Epidermal melanocyte (primary cell): ENCODE results near the gene AREL1.
A peak's percentile ranks its signal among the peaks of the same experiment; 100 is the strongest.

Experiments
- DNase-seq: peaks from one replicate; pipeline ENCODE4 v3.0.0; 2011; ENCODE audit warnings: low spot score; ENCODE audit not compliant: insufficient read length

Gene AREL1

DNA sequence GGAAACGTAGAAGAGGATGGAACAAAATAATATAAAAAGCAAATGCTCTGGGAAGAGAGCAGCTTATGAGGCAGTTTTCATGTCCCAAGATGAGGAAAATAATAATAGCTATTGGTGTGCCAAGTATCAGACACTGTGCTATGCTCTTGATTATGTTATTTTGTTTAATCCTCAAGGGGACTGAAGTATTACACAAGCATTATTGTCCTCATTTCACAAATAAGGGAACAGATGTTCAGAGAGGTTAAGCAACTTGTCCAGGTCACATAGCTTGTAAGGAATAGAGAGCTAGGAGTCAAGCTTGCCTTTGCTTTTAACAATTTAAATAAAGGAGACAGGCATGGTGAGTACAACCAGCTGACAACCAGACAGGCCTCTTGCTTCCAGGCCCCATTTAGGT is 73.9 kb downstream of the AREL1 start:
- no peak for DNase-seq

DNA sequence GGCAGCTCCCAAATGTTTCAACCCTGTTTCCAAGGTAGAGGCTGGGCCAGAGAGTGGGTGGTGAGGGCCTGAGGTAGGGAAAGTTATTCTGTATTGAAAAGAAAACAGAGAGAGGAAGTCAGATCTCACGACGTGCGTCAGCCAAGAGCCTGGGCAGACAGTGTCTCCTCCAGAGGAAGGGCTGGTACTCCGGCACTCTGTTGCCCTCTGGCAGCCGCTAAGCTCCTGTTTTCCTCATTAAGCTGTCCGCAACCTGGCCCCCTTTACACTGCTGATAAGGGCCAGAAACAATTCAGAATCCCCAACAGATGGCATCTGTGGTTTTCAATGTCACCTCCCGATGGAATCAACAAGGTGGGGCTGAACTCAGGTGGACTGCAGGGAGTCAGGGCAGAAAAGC is 74.8 kb downstream of the AREL1 start:
- no peak for DNase-seq

DNA sequence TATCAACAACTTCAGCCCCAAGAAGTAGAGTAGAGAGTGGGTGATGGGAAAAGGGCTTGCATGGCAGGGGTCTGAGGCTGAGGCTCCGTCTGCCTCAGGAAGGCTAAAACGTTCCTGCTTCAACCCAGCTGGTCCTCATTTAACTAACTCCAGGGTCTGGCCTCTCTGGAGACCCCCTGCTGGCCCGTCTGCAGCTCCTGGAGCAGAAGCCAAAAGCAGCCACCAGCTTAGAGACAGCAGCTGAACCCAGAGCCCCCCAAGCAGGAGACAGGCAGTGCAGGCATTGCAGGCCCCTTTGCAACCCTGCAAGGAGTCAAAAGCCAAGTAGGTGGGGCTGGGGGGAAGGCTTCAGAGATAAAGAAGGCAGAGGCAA is 75.7 kb downstream of the AREL1 start:
- no peak for DNase-seq

DNA sequence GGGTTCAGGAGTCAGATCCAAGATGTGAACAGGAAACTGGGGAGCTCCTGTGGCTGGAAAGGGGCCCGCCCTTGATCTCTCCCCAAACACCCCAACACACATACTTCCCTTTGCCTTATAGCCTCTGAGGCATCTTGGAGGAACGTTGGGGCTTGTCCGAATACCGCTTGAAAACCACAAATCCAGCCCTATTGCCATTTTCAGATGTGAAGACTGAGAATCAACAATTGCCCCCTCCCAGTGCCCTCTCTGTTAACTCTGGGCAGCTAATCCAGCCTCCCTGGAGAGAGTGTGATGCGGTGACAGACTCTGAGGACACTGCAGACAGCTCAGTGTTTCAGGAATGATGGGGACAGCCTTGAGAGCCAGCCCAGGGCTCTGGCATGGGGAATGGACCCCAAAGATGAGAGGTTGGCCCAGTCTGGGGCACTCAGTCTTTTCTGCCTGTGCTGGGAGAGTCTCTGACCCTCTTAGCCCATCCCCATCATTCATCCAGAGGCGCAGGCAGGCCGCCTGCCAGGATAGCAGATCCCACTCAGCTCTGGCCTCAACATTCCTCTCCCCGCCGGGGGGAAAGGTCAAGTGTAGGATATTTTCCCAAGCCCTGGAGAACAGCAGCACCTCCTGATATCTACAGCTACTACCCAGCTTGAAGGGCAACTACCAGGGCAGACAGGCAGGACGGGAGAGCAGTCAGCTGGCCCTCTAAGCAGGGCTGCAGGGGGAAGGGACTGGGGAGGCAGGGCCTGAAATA is 76.3 kb downstream of the AREL1 start:
- DNase-seq, result no peak

DNA sequence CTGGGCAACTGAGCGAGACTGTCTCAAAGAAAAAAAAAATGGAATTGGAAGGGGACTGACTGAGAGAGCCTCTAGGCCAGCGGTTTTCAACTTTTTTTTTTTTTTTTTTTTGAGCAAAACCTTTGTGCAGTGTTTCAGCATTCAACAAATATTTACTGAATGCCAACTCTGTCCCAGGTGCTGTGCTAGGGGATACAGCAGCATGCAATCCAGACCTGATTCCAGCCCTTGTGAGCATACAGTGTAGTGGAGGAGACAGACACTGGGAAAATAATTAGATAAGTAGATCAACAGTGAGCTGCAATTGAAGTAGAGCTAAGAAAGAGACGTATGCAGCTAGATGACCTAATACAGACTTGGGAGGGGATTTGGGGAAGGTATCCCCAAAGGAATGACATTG is 77.0 kb downstream of the AREL1 start:
- DNase-seq, result no peak

DNA sequence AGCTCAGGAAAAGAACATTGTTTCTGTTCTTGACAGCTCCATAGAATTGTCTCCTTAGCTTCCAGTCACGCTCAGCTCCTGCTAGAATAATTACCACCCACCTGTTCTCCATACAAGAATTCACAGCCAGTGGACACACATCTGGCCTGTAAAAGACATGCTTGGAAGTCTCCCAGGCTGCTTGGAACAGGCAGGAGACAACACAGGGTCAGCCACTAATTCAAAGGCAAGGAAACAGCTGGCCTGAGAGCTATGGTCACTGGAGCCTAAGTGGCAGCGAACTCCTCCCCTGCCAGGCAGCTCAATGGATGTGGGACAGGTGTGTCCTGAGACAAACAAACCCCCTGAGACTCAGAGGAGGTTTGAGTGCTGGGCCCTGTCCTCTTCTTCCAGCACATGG is 77.9 kb downstream of the AREL1 start:
- DNase-seq, result no peak

DNA sequence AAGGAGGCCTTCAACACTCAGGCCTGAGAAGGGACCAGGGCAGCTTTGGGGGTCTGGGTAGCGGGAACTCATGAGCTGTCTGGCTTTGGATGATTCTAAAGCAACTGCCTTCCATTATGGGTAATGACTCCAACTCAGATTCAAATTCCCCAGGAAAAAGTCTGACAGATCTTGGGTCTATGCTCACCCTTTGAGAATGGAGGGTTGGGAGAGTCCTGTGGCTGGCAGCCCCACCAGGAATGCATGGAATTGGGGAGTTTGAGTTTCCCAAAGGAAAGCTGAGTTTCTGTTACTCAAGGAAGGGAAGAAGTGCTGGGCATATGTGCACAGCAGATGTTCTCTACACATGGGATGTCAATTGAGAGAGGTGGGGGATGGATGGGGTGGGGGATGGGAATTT is 78.4 kb downstream of the AREL1 start:
- DNase-seq, result no peak

DNA sequence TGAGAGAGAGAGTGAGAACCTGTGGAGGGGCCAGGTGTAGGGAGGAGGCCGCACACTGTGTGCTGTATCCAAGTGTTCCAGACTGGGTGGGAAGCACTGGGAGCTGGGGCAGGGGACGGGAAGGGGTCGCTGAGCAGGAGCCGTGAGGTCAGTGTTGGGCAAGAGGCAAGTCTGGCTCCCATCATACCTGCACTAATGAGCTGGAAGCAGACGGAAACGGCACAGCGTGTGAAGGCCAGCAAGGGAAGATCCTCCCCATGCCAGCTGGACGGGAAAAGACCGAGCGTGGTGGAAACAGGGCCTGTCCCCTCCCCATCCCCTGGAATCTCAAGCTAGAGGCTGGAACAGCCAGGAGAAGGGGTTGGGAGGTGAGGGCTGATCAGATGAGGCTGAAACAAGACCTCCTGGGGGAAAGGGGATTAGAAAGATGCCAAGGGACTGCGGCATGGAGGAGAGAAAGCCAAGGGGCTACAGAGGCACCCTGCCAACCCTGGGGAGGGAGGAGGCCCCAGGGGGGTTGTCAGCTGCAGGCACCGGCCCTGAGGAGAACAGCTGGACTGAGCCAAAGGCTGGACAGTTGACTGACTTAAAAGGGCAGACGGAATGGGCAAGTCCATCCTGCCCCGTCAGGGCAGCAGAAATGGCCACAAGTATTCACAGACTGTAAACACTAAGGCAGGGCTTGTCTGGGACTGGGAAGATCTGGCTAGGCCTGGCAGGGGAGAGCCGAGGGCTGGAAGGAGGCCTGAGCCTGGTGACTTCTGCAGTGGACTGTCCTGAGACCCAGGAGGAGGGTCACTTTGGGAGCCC is 81.8 kb downstream of the AREL1 start:
- no peak for DNase-seq

DNA sequence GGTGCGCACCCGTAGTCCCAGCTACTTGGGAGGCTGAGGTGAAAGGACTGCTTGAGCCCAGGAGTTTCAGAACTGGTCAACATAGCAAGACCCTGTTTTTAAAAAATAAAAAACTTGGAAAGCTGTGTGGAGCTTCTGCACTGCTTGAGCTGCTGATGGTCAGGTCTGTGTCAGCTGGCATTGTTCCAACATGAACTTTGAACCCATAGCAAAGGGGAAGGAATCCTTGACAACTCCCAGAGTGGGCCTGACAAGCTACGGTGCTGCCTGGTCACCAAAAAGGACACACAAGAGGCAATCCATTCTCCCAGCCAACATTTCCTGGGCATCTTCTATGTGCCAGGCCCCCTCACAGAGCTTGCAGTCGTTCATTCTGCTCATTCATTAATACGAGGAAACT is 84.5 kb downstream of the AREL1 start:
- no peak for DNase-seq

DNA sequence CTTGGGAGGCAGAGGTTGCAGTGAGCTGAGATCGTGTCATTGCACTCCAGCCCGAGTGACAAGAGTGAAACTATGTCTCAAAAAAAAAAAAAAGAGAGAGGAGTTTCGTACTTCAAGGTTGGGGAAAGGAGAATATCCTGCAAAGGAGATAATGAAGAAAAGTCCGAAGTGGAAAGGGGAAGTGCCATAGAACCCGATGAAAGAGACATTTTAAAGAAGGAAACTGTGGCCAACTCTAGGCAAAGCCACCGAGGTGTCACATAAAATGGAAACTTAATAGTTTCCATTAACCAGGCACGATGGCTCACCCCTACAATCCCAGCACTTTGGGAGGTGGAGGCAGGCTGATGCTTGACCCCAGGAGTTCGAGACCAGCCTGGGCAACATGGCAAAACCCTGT is 85.8 kb downstream of the AREL1 start:
- DNase-seq, result no peak

DNA sequence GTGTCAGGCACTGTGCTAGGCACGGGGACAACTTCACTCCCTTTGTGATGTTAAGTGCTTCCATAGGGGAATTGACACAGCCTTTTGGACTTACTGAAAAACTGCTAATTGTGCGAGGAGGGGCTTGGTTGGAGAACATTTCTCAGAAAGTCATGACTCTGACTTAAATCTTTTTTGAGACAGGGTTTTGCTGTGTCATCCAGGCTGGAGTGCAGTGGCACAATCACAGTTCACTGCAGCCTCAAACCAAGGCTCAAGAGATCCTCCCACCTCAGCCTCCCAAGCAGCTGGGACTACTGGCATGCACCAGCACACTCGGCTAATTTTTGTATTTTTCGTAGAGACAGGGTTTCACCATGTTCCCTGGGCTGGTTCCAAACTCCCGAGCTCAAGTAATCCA is 90.6 kb downstream of the AREL1 start:
- DNase-seq, result no peak

DNA sequence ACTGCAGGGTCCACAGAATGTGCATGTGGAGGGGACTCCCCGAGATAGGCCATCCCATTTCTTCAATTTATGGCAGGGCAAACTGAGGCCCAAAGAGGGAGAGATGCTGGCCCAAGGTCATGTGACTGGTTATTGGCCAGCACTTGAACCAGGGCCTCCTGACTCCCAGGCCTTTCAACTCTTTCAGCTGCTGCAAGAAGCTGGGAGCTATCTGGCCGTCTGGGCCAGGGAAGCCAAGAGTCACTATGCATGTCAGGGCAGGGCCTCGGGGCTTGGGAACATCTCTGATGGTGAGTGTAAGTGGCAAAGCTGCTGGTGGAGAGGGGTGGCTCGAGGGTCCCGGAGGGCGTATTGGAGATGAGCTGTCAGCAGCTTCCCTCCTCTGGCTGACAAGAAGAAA is 91.3 kb downstream of the AREL1 start:
- DNase-seq, result no peak

DNA sequence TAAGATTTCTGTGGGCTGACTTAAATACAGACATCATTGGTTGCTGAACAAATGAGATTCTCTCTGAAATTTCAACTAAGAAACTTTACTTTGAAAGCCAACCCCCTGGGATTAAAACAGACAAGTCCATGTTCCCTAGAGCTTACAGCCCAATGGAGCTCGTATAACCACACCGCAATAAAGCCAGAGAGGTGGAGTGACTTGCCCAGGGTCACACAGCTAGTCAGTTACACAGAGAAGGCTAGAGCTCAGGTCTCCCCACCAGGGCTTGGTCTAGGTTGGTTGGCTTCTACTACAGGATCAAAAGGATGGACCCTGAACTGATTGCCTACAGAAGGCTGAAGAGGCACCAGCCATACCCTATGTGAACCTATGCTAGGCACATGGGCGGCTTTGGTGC is 92.0 kb downstream of the AREL1 start:
- DNase-seq, result no peak

DNA sequence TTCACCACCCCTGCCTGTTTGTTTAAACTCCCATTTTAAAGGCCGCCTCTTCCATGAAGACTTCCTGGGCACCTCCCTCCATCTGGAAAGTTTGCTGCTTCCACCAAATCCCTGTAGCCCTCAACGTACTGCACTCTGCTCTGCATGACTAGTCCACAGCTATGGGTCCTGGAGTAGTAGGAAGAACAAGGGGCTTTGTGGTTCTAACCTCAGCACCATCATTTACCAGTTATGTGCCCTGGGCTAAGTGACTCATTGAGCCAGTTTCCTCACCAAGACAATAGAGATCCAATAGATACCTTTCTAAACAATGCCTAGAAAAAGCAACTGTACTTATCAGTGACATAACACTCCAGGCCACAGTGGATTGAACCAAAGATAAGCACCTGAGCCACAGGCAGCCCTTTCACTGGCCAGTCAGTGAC is 92.4 kb downstream of the AREL1 start:
- DNase-seq, result no peak

DNA sequence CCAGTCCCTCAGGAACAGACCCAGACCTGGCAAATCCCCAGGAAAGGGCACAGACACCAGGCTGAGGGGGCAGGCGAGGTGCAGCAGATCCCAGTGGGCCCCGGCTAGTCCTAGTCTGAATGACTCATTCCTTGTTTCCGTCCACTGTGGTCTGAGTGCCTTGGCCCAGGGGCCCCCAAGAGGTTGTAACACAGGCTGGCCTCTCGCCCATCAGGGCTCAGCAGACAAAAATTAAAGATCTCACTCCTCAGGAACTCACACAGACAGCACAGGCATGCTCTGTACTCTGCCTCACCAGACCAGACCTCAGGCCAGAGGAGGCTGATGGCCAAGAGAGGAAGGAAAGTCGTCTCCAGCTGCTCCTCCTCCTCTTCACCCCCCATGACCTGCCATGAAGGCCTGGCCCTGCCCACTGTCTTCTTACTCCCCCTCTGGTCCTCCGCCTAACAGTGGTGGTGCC is 93.2 kb downstream of the AREL1 start:
- peak; percentile 57 for DNase-seq

DNA sequence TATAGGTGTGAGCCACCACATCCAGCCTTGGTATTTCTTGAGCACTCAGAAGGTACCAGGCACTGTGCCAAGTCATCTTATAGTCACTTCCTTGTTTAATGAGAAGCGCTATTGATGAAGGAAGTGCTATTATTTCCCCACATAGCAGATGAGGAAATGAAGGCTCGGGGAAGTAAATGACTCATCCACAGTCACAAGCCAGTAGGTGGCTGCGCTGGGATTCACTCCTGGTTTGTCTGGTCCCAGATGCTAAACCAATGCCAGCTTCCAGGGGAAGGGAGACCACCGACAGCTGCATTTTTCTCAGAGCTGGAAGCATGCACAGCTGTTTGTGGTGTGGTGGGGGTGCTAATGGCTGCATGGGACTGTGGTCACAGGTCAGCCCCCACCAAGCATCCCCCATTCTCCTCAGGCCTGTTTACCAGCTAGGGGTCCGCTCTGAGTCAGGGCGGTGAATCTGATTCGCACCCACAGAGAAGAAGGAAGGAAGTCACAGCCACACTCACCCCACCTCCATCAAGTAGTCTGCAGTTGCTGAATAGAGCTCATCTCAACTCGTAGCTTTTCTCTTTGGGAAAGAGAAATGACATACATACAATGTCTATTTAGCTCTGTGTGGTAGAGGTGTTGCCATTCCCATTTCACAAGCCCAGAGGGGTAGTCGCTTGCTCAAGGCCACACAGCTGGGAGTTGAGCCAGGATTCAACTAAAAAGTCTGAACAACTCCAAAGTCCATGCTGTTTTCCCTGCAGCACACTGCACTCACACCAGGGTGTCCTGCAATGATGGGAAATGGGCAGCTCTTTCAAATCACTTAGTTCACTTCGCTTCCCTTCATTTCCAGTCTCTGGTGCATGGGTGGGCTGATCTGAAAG is 94.6 kb downstream of the AREL1 start:
- no peak for DNase-seq

DNA sequence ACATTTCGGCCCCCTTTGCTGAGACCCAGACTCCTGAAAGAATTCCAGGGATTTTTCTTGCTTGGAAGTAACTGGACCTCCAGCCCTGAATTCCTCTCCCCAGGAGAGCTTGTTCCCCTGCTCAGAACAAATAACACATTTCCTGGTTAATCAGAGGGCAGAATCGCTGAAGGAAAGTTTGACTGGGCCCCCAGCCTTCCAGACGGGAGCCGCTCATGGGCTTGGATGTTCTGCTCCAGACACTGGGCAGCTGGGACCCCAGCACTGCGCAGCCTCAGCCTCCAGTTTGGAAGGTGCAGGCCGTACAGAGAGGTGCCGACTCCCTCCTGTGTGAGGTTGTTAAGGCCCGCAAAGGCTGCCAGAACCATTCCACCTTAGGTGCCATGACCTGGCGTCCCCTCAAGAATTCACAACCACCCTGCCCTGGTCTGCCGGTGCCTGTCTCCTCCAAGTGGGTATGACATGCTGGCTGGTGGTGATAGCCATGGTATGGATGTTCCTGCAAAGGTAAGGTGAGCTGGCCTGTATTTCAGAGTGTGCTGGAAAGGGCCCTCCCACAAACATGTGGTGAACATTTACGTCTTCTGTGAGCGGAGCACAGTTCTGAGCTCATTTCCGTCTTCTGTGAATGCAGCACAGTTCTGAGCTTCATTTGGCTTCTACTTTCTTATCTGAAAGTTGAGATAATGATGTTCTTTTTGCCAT is 95.7 kb downstream of the AREL1 start:
- DNase-seq, result no peak

DNA sequence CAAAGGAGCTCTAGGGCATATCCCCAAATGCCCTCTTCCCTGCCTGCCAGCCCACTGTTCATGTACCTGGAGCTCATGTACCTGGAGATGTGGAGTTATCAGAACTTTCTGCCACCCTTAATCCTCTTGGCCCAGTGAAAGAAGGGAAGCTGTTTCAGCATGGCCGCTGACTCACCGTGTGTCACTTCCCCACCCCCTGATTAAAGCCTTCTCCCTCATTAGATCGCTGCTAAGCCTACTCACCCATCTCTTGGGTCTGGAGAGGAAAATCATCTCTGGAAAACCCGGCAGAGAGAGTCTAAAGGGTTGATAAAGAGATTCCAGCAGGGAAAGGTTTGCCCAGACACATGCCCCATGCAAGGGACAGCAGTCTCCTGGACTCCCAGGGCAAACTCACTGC is 96.4 kb downstream of the AREL1 start:
- no peak for DNase-seq

DNA sequence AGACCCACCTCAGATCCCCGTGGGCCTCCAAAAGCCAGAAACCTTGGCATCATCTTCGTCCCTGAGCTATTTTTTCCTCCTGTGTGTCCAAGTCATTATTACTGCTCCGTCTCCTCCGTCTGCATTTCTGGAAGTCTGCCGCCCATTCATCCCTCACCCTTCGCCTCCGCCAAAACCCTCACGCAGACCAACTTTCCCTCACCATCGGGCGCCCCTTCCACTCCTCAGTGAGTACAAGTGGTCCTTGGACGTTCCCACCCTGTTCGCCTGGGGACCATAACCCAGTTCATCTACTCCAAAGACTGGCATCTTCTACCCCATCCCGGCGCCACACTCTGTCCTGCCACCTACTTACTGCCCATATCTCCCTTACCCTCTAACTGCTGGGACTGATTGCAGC is 97.1 kb downstream of the AREL1 start:
- DNase-seq, result no peak

DNA sequence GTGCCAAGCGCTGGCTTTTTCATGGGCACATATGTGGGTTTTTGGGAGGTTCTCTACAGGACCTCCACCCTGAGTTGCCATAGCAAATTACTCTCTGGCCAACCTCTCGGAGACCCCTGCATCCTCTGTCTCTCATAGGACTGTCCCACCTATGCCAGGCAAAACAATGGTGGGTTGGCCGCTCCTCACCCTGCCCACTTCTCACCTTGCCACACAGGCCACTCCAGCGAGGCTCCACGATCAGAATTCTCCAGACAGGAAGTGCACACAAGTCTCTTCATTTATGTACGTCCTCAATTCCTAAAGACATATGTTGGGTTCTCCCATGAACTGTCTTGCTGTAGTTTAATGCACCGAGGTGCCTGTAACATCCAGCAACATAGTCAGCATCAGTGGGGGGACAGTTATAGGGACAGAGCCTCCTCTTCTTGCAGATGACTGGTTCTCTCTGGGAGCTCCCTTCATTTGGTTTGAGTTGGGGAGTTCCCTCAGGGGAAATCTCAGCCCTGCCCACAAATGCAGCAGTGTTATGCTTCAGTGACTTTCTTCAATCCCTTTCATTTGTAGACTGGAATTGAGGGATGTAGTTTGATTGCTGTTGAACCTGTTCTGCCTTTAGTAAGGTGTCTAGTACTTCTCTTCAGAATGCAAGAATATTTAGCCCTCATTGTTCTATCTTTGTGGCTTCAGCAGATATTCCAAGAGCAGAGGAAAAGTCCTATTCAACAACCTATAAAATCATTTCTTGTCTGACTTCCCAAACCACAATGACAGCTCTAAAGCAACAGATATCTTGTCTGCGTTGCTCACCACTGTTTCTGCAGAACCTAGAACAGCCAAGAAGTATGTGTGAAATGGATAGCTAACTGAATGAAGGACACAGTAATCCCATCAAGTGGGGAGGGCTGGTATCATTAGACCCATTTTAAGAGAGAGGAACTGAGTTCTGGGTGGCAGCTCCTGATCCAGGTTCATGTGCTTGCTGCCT is 98.1 kb downstream of the AREL1 start:
- DNase-seq, result no peak
